Stimulated activated CD8-positive, alpha-beta memory T cell treated with anti-CD3 and anti-CD28 coated beads, Interleukin-7, amount 100 ng/mL, for 4 hours (primary cell): Measurements from ENCODE around the gene MMP28.

Source experiments
- DNase-seq, 2 donors: peaks; one replicate each; pipeline ENCODE4 v3.0.0-alpha.2; 2020; ENCODE audit warnings: low read depth in 2 of 2

MMP28 gene

GRCh38 chr17:35743626-35744328 lies 51.7 kb downstream of the MMP28 start:
- DNase-seq: no peak

- DNase-seq: no peak
Observed at GRCh38 chr17:35742896-35743477, 52.5 kb downstream of the MMP28 start.

DNA sequence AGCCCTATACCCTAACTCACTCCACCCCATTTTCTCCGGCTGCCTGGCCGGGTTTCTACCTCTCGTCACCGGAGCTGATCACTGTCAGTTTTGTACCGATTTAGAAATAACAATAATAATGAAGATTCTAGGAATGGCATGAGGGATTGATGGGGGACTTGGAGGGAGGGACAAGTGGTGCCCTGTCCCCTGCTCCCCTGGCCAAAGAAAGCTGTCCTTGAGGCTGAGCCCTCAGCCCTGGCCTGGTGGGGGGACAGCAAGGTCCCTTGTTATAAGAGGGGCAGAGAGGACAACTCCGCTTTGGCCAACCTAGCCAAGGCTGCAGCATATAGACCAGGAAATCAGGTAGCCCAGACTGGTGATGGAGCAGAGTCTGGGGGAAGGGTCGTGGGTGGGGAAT lies 52.9 kb downstream of the MMP28 start:
- no peak for DNase-seq

DNA sequence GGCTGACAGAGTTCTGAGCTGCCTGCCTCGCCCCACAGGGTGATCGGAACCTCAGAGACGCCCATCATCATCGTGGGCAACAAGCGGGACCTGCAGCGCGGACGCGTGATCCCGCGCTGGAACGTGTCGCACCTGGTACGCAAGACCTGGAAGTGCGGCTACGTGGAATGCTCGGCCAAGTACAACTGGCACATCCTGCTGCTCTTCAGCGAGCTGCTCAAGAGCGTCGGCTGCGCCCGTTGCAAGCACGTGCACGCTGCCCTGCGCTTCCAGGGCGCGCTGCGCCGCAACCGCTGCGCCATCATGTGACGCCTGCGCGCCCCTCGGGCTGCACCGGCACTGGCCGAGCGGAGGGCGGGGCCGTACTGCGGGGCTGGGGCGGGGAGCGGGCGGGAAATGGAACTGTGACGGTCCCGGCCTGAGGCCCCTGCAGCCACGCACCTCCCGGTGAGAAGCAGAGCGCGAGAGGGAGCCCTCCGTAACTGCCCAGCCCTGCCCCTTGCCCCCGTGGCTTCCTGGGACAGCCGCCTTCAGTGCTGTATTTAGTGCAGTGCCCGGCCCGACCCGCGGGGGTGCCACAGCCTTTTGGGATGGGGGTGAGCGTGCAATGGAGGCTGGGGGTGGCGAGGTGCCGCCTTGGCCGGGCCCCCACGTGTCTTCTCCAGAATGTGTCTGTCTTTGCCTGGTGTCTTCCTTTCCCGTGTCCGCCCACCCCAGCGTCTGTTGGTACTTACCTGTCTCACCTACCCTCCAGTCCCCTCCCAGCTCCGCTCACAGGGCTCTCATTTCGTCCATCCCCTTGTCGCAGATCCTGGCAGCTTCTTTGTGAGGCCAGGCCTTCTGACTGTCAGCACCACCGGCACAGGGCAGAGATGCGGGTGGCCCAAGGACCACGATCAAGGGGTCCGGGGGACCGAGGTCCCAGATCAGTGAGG lies 54.2 kb downstream of the MMP28 start:
- DNase-seq: no peak

GRCh38 chr17:35740216-35740615 lies 55.2 kb downstream of the MMP28 start:
- no peak for DNase-seq

GRCh38 chr17:35738519-35739133 lies 56.8 kb downstream of the MMP28 start:
- DNase-seq: no peak

DNA sequence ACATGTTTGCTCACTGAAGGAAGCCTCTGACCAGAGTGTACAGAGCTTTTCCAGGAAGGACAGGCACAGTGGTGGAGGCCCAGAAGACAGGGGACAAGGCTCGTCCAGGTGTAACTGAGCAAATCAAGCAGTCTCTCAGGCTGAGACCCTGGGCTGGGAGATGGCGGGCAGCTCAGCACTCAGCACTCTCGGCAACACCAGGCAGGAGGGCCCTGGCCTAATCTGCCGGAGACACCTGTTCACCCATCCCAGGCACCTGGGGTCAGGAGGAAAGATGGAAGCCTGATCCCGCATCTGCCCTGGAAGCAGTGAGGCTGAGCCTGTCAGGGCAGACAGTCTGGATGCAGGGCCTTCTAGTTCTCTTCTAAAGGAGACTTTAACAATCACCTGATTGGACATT lies 59.2 kb downstream of the MMP28 start:
- DNase-seq: no peak

GRCh38 chr17:35735036-35735805 lies 60.2 kb downstream of the MMP28 start:
- no peak for DNase-seq

DNA sequence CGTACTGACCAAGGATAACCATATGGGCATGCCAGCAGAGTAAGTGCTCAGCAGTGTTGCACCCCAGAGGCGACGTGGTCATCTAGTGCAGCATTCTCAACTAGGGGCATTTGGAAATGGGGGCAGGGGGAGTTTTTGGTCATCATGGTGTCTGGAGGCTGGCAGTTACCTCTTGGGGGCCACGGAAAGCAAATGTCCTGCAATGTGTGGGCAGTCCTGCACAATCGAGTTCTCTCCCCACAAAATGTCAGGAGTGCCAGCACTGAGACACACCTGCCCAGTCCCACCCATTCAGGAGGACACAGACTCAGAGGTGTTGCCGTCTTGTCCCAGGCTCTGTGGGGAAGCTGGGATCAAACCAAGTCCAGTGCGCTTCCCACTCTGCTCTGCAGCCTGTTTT lies 61.0 kb downstream of the MMP28 start:
- no peak for DNase-seq

- DNase-seq: no peak
Observed at GRCh38 chr17:35733366-35733765, 62.1 kb downstream of the MMP28 start.

DNA sequence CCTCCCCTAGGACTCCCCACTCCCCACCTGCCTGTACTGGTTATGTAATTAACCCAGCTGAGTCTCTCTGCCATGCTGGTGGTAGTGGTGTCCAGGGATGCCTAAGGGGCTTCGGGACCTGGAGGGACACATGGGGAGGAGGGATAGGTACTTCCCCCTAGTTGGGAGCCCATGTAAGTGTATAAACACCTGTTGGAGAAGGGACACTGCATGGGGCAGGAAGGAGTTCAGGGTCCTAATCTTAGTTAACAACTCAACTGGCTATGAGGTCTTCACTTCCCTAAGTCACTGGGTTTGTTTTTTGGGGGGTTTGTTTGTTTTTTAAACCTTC lies 62.7 kb downstream of the MMP28 start:
- no peak for DNase-seq

DNA sequence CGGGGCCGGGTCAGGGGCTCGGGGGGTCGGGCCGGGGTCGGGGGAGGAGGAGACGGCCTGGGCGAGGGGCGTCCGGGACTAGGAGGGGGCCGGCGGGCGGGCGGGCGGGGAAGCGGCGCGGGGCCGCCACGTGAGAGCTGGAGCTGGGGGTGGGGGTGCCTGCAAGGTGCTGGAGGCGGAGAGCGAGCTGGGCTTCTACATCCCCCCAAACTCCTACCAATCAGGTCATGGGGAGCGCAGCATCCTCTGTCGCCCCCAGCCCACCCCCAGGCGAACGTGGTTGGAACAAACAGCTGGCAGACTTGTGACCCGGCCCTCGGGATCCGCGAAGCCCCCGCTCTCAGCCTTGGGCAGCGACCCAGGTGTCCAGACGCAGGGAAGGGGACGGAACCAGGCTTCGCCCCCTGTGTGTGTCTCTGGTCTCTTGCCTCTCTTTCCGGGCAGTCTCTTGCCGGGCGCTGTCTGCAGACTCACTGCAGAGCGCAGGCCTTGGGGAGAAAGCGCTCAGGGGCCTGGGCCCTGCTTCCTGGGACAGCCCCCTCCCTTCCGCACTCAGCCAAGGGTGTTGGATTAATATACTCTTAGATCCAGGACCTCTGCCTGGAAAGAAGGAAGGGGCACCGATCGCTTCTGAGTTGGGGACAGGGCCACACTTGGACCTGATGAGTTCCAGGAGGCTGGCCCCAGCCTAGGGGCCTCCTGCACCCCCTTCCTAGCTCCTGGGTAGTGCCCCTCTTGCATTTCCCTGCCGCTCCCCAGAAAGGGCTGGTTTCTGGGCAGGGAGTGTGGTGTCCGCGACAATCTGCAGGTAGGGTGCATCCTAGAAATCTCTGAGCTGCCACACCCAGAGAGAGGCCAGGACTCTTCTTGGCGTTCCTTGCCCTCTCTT lies 63.3 kb downstream of the MMP28 start:
- DNase-seq: no peak

- DNase-seq: peak; percentile 15 to 61
Observed at GRCh38 chr17:35731239-35731916, 64.1 kb downstream of the MMP28 start, which contains the start of gene RASL10B. RASL10B (plus strand) TSS chr17:35731639; CDS start chr17:35735185, 3,546 bp downstream.

DNA sequence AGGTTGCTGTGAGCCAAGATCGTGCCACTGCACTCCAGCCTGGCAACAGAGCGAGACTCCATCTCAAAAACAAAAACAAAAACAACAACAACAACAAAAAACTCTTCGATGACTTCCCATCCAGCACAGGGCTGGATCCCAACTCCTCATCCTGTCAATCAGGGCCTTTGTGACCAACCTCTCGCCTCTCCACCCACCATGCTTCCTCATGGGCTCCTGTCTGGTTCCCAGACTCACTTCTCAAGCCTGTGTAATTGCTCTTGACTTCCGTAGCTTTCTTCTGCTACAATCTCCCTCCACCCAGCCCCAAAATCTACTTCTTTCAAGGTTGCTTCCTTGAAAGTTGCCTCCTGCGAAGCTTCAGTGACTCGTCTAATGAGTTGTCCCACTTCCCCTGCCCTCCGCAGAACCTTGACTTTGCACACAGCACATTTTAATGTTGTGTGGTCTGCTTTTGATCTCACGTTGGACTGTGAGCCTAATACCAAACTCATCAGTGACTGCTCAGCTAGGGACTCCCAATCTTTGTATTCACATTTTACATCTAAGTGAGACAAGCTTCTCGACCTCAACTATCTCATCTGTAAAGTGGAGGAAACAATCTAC lies 64.9 kb downstream of the MMP28 start:
- no peak for DNase-seq

DNA sequence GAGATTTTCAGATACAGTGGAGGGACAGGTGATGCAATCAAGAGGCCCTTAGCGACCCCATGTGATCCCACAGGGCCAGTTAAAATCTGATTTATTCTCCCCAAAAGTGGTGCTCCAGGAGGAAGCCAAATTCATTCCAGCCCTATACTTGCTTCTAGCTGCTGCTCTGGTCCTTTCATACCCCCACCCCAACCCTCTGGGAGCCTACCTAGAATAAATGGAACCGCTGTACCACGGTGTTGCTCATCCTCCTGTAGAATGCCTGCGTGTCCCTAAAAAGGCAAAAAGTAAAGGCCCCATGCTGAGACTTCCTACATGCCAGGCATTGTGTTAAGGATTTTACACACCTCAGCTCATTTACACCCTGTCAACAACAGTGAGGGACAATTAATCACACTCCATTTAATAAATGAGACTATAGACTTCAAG lies 66.0 kb downstream of the MMP28 start:
- no peak for DNase-seq

- no peak for DNase-seq
Observed at GRCh38 chr17:35728551-35728950, 66.9 kb downstream of the MMP28 start.

DNA sequence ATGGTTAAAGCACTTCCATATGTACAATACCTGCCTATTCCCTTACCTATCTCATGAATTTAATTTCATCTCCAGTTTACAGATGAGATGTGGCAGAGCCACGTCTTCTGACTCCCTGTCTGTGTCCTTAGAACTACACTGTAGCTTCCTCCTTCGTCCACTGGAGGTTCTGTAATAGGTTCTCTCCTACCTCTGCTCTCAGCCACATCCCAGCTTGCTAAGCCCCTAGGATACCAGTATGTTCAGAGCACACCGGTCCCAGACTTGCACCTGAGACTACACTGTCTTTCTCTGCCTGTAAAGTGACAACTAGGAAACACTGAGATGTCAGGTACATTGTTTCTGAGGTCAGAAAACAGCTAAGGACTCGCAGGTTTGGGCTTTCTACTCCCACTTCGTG lies 67.8 kb downstream of the MMP28 start:
- no peak for DNase-seq

GRCh38 chr17:35726953-35727460 lies 68.4 kb downstream of the MMP28 start:
- DNase-seq: no peak
